Astrocyte of the spinal cord (primary cell): Measurements from ENCODE around the gene MN1.

Source experiments
- DNase-seq: peaks from one replicate; pipeline ENCODE4 v3.0.0; 2011; ENCODE audit warnings: low read depth, low spot score
- H3K4me3 ChIP-seq: 2 replicates; pipeline ENCODE4 v1.5.1; 2011; ENCODE audit warnings: low read depth, mild to moderate bottlenecking, low read length, moderate library complexity
- CTCF ChIP-seq: IDR thresholded peaks from 2 replicates; pipeline ENCODE4 v1.5.1; 2012; ENCODE audit warnings: low read depth, mild to moderate bottlenecking, low read length, inconsistent platforms
- in situ Hi-C: cut with HindIII; loops from 2 replicates; pipeline ENCODE4 v1.10.0; 2017; ENCODE audit warnings: low sequenced_read_pairs

The MN1 gene

DNA sequence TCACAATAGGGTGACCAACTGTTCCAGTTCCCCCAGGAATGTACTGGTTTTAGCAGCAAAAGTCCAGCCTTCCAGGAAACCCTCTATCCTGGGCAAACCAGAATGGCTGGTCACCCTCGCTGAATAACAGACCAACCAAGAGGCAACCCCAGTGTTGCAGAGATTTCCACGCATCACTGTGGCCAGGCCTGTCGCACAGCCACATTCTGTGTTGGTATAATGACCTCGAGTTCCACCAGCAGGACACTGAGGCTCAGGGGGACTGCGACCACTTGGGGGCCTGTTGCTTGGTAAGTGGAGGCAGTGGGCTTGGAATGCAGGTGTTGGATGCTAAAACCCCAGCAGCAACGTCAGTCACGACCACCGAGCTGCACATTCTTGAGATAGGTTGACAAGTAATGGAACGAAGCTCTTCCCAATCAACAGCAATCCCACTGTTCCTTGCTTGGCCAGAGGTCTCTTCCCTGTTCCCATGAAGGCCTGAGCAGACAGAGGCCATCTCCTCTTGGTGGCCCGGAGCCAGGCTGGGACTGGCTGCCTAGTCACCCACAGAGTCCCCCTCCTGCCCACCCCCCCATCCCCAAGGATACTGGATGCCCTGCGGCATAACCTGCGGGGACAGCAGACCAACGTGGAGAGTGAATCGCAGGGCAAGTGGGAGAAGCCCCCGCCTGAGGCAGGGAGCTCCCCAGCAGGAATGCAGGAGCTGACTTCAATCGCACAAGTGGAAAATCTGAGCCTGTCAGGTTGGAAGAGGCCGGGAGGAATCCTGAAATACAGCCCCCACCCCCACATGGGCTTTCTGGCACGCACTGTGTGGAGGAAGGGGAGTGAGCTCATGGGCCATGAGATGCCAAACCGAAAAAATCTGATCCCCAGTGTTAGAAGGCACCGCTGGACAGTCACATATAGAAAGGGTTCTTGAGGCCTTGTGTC lies 43.4 kb upstream of the MN1 start:
- no peak for DNase-seq
- H3K4me3 ChIP-seq: no peak overlapping the region
- no peak for TF ChIP-seq CTCF
- in situ Hi-C loops: no loop called here

- DNase-seq: no peak
- no peak overlapping the region for H3K4me3 ChIP-seq
- TF ChIP-seq CTCF: no peak
- in situ Hi-C loops: no loop called here
Observed at GRCh38 chr22:27844256-27844655, 42.7 kb upstream of the MN1 start.

- in situ Hi-C loops: no loop called here
- H3K4me3 ChIP-seq: no peak overlapping the region
- no peak for TF ChIP-seq CTCF
- DNase-seq: no peak
Observed at GRCh38 chr22:27843441-27843840, 41.9 kb upstream of the MN1 start.

DNA sequence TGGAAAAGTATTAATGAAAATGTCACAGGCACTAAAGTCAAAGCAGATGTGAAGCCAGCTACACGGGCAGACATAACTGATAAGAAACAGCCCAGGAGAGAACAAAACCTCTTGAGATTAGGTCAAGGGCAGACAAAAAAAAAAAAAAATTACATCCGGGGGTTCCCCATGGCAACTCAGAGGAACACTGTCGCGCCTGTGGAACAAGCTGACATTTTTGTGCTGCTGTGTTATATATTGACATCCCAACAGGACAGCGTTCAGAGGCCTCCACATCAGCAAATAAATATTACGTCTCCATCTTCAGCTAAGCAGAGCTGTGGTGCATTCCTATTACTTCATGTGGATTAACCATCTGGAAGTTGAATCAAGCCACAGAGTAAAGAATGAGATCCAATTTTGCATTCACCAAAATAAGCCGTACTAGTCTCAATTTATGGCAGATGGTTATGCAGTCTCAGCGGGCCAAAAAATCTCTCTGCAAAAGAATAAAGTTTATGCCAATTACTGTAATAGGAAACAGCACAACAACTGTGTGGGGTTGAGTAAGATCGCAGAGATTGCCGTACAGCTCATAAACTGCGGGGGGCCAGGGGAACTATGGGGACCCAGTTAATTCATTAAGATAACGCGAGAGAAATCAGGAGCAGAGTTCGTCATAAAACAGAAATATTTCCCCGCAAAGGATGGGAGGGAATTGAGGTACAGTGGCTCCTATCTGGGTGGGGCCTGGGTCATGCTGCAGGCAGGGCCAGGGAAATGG lies 41.3 kb upstream of the MN1 start:
- H3K4me3 ChIP-seq: no peak overlapping the region
- no peak for DNase-seq
- TF ChIP-seq CTCF: no peak
- in situ Hi-C loops: no loop called here

DNA sequence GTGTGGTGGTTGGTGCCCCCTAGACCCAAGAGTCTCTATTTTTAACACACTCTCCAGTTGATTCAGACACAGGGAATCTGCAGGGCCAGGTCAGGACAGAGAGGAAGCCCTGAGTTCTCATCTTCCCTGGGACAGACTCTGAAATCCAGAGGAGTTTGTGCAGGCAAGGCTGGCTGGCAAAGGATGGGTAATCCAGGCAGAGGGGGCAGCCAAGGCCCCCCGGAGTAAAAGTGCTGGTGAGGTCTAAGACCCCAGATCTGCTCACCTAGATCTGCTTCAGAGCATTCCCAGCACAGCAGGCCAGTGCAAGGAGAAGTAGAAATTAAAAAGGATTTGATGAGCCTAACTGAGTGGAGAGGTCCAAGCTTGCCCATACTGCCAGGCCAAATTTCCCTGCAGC lies 40.6 kb upstream of the MN1 start:
- in situ Hi-C loops: no loop called here

More for the DNA sequence above, 40.6 kb upstream of the MN1 start:
- DNase-seq: no peak
- H3K4me3 ChIP-seq: no peak overlapping the region
- TF ChIP-seq CTCF: no peak
